Psoas muscle (tissue), 8 donors: ENCODE measurements around the gene ZBTB42. TPM values are rescaled to one million over a fixed set of nuclear protein-coding genes. Genes with fewer than 3 reads are reported as not detected.

Source experiments
- ATAC-seq, 4 donors: fragments of 200-7000 bp; cut with Tn5 transposase; one replicate each; pipeline ENCODE4 v1.9.1; 2020; ENCODE audit warnings: moderate library complexity in 3 of 4, mild to moderate bottlenecking in 2 of 4
- DNase-seq, 2 donors: peaks; one replicate each; pipeline ENCODE4 v3.0.0-alpha.2; 2020
- H3K27ac ChIP-seq: fragments of 200-600 bp; one replicate; pipeline ENCODE4 v1.8.0; 2022
- H3K27me3 ChIP-seq, 3 donors: fragments of 200-600 bp in 1 of 3; one replicate each; pipeline versions ENCODE4 v1.6.1 to v1.8.0; 2013 to 2022; ENCODE audit warnings: low read length in 2 of 3, mild to moderate bottlenecking in 2 of 3, moderate library complexity in 1 of 3; ENCODE audit not compliant: insufficient read depth in 3 of 3
- H3K36me3 ChIP-seq, 2 donors: fragments of 200-600 bp in 1 of 2; one replicate each; pipeline versions ENCODE4 v1.6.1 to v1.8.0; 2013 to 2022; ENCODE audit warnings: low read depth in 1 of 2, mild to moderate bottlenecking in 1 of 2, moderate library complexity in 1 of 2; ENCODE audit not compliant: insufficient read depth in 1 of 2
- H3K4me1 ChIP-seq: fragments of 200-600 bp; one replicate; pipeline ENCODE4 v1.8.0; 2022
- H3K4me3 ChIP-seq: fragments of 200-600 bp; one replicate; pipeline ENCODE4 v1.8.0; 2022; ENCODE audit warnings: mild to moderate bottlenecking
- H3K9me3 ChIP-seq: fragments of 200-600 bp; one replicate; pipeline ENCODE4 v1.8.0; 2022
- CTCF ChIP-seq: fragments of 200-600 bp; IDR thresholded peaks from one replicate; pipeline ENCODE4 v1.8.0; 2022; ENCODE audit warnings: antibody characterized with exemption
- WGBS, 3 donors: extraction: QIAGEN DNeasy Blood & Tissue Kit; methylation state at CpG; one replicate each; pipeline versions ENCODE4 v1.1.6 to v1.1.7; 2013; 5-methylcytosine and 5-hydroxymethylcytosine counted together
- intact Hi-C, 2 donors: fragments of 100-400 bp; cut with DNase I; formaldehyde crosslinking; loops; one replicate each; pipeline versions ENCODE4 v1.11.0 to v1.14.2; 2022
- polyA plus RNA-seq, 3 donors: library from polyadenylated mRNA; stranded (reverse); fragments of 200-250 nt; gene quantifications; one replicate each; pipeline ENCODE4 v1.2.3, GENCODE V29; 2013
- total RNA-seq, 4 donors: library from RNA; stranded (reverse); fragmentation: NEBNext Ultra II Directional in 2 of 4; extraction: Animal tissue kit (Norgen Biotek cat#: 25700) in 2 of 4; gene quantifications; one replicate each; pipeline versions ENCODE4 v1.2.1 to v1.2.4, GENCODE V29; 2021 to 2023
- donor health status: healthy with polysubstance abuse.
- donor health status: DM: no; HTN: no; CAD: no; lungs with moderate emphysema.
- donor health status: Bipolar disorder and iron deficiency.
- donor health status: healthy.
- donor health status: DM: yes; HTN: yes; CAD: no.
- donor health status: DM: no; HTN: no; CAD: no.
- donor health status: DM: no; HTN: no; CAD: no.
- donor health status: DM: yes; HTN: yes; CAD: no.

The ZBTB42 gene
- total and polyA plus RNA-seq, 7 donors: 4.2 to 7.4 (median 6.2) TPM

GRCh38 chr14:104784846-104785707 lies 15.8 kb upstream of the ZBTB42 start:
- intact Hi-C loops: no loop called here
- no peak for TF ChIP-seq CTCF
- Histone ChIP-seq H3K4me3 (no peak overlapping the region), H3K27me3 (no peaks in the 10 kb centered on the region), H3K27ac (no peak overlapping the region), H3K4me1 (peaks cover 7% of the 10 kb centered on the region), H3K9me3 (no peaks in the 10 kb centered on the region), H3K36me3 (peaks cover 0 to 28% of the 10 kb centered on the region in 2 donors)
- WGBS, 3 donors: 75 to 84% (median 77%) methylated on average over 31 to 36 of the region's 36 CpGs
- ATAC-seq (no peak), DNase-seq (no peak)

DNA sequence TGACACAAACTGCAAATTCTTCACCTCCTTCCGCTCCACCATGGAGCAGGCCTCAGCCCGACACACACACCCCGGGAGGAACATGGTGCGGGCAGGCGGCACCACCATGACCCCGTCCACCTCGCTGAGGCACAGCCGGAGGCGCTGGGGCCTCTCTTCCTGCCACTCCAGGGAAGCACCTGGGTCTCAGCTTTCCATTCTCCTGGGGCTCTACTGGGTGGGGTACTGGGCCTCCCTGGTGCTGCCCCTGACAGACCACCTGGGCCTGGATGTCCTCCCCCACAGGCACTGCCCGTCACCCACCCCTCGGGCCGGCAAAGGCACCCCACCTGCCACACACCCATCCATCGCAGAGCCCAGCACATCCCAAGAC lies 15.2 kb upstream of the ZBTB42 start:
- H3K27me3 ChIP-seq: no peaks in the 10 kb centered on the region
- H3K36me3 ChIP-seq: peaks cover 0 to 30% of the 10 kb centered on the region in 2 donors
- 87 to 88% (median 88%) methylated on average over 12 to 13 of the region's 13 CpGs for WGBS, 3 donors
- no peaks in the 10 kb centered on the region for H3K9me3 ChIP-seq
- H3K4me3 ChIP-seq: no peak overlapping the region
- no peak for TF ChIP-seq CTCF
- ATAC-seq (no peak), DNase-seq (no peak)
- H3K27ac ChIP-seq: no peak overlapping the region
- intact Hi-C loops: no loop called here
- H3K4me1 ChIP-seq: peaks cover 7% of the 10 kb centered on the region

DNA sequence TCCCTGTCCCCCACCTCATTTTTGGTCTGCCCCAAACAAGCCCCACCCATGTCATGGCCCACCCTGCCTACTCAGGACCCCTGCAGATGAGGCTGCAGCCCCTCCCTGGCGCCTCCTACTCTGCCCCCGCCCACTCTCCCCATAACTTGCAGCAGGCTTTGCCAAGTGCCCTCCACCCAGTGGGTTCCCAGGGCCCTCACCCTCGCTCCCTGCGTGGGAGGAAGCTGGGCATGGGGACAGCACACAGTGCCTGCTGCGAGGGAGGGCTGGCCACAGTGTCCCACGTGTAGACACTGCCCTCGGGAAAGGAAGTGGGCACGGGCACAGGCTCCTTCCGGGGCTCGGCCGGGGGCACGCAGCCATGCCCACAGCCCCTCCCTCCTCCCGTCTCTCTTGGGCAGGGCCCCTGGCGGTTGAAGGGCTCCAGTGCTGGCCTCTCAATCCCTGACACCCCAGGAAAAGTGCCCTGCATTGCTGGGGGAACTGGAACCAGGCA lies 14.8 kb upstream of the ZBTB42 start:
- Histone ChIP-seq H3K36me3 (peaks cover 0 to 30% of the 10 kb centered on the region in 2 donors), H3K27ac (no peak overlapping the region), H3K4me3 (no peak overlapping the region), H3K4me1 (peaks cover 7% of the 10 kb centered on the region), H3K9me3 (no peaks in the 10 kb centered on the region), H3K27me3 (no peaks in the 10 kb centered on the region)
- DNase-seq (no peak), ATAC-seq (peak in 2 of 4 donors; percentile 11 to 14)
- TF ChIP-seq CTCF: no peak
- intact Hi-C loops: no loop called here
- WGBS, 3 donors: 45 to 67% (median 55%) methylated on average over 11 to 12 of the region's 14 CpGs

- Histone ChIP-seq H3K27ac (no peak overlapping the region), H3K9me3 (no peaks in the 10 kb centered on the region), H3K27me3 (no peaks in the 10 kb centered on the region), H3K4me1 (peaks cover 7% of the 10 kb centered on the region), H3K4me3 (no peak overlapping the region), H3K36me3 (peaks cover 0 to 37% of the 10 kb centered on the region in 2 donors)
- DNase-seq (no peak), ATAC-seq (peak in 2 of 4 donors; percentile 29 to 36)
- TF ChIP-seq CTCF: no peak
- intact Hi-C loops: no loop called here
- WGBS, 3 donors: 66 to 81% (median 68%) methylated on average over 29 to 30 of the region's 30 CpGs
Observed at GRCh38 chr14:104786726-104787675, 13.9 kb upstream of the ZBTB42 start.
